NCI-H69 (cell line): ENCODE measurements around the gene PTEN.
A peak's percentile ranks its signal among the peaks of the same experiment; 100 is the strongest.
"Not testable (repeated sequence)": the region's sequence is repeated elsewhere in the genome, so short reads cannot be mapped to it uniquely, and the experiment has no call there.

Source experiments
- DNase-seq: peaks from one replicate; lab custom pipeline; 2025; lab: John Stamatoyannopoulos, UW

PTEN gene

DNA sequence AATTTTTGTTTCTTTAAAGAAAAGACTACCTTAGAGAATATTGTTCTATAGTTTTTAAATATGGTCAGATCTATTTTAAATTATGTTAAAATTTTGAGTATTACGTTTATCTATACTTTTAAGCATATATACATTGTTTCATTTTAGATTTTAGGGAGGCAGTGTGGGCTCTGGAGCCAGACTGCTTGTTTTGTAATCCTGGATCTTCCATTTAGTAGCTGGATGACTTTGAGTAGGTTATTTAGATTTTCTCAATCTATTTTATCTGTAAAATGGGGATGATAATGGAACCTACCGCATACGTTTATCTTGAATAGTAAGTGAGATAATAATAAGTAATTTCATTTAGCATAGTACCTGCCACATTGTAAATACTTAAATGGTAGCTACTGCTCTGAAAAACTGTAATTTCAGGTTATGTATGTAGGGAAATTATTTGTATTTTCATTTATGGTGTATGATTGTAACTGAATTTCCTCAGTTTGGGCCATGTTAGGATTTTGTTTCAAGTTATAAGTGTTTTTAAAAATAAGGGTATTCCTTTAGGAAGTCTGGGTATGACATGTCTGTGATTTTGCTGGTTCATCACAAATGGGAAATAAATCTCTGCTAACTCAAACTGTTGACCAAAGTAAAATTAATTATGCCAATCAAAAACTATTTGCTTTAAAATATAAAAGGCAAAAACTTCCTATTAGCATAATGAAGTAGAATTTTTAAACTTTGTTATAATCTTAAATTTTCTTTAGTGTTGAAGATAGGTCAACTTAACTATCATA, 6.5 kb downstream of the PTEN start:
- no peak for DNase-seq

DNA sequence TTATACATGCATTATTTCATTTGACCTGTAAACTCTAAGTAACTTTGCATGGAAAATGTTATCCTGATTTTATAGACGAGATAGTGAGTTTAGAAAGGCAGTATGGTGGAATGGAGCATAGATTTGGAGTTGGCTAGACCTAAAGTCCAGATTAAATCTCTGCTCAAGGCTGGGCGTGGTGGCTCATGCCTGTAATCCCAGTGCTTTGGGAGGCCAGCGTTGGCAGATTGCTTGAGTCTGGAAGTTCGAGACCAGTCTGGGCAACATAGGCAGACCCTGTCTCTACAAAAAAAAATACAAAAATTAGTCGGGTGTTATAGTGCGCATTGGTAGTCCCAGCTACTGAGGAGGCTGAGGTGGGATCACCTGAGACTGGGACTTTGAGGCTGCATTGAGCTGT, 9.4 kb downstream of the PTEN start:
- DNase-seq, result no peak

DNA sequence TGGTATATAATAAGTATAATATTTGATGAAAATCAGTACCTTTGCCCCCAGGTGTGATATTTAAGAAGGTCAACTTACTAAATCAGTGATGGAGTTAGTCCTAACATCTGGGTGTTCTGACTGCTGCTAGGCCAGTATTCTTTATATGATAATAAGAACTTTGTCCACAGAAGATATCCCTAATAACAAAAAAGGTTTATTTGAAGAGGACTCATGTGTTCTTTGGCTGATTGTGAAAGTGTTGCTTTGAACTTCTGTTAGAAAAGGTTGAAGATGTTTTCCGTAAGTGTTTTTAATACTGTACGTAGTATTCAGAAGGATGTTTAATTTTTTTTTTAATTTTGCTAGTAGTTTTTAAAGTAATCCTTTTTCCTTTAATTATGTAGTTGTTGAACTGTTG, 10.2 kb downstream of the PTEN start:
- DNase-seq, result no peak

GRCh38 chr10:87875929-87876571, 12.6 kb downstream of the PTEN start:
- DNase-seq, result no peak

DNA sequence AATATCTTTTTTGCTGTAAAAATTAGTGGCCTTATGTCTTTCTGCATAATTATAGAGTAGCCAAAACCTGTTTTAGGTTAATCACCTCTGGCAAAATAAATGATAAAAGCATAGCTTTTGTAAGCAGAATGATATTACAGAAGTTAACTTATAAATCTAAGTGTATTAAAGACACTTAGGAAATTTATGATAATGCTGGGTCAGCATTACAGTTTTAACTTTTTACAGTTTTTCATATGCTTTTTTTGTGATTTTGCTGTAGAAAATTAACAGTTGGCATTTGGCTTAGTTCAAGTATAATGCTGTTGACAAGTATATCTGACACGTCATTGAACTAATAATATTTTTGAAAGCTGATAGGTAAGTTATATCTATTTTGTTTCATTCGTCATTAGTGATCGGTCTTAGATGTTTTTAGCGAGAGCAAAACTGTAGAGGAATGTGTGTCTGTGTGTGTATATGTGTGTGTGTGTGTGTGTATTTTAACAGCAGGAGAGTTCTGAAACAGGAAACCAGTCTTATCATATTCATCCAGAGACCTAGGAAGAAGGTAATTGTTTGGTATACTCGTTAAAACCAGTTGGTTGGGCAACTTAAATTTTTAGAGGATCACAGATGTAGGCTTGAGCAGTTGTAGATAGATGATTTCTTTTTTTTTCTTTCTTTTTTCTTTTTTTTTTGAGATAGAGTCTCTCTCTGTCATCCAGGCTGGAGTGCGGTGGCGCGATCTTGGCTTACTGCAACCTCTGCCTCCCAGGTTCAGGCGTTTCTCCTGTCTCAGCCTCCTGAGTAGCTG, 15.4 kb downstream of the PTEN start:
- peak; percentile 8 for DNase-seq

DNA sequence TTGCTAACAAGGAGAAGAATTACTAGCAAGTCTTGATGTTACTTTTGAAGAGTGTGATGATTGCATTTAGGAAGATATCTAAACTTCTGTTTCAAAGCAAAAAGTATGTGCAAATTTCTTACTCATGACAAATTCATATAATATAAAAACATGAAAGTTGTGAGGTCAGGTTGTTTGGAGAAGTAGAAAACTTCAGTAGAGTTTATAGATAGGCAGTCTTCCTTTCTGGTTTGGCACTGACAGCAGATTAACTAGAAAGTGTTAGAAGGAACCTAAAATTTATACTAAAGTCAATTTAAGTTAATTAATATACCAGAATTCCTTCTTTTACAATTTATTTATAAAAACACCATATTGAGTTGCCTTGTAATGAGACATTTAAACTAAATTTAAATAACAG, 16.9 kb downstream of the PTEN start:
- no peak for DNase-seq

DNA sequence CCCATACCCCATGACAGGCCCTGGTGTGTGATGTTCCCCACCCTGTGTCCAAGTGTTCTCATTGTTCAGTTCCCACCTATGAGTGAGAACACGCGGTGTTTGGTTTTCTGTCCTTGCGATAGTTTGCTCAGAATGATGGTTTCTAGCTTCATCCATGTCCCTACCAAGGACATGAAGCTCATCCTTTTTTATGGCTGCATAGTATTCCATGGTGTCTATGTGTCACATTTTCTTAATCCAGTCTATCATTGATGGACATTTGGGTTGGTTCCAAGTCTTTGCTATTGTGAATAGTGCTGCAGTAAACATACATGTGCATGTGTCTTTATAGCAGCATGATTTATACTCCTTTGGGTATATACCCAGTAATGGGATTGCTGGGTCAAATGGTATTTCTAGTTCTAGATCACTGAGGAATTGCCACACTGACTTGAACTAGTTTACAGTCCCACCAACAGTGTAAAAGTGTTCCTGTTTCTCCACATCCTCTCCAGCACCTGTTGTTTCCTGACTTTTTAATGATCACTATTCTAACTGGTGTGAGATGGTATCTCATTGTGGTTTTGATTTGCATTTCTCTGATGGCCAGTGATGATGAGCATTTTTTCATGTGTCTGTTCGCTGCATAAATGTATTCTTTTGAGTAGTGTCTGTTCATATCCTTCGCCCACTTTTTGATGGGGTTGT, 18.1 kb downstream of the PTEN start:
- not testable (repeated sequence) for DNase-seq

DNA sequence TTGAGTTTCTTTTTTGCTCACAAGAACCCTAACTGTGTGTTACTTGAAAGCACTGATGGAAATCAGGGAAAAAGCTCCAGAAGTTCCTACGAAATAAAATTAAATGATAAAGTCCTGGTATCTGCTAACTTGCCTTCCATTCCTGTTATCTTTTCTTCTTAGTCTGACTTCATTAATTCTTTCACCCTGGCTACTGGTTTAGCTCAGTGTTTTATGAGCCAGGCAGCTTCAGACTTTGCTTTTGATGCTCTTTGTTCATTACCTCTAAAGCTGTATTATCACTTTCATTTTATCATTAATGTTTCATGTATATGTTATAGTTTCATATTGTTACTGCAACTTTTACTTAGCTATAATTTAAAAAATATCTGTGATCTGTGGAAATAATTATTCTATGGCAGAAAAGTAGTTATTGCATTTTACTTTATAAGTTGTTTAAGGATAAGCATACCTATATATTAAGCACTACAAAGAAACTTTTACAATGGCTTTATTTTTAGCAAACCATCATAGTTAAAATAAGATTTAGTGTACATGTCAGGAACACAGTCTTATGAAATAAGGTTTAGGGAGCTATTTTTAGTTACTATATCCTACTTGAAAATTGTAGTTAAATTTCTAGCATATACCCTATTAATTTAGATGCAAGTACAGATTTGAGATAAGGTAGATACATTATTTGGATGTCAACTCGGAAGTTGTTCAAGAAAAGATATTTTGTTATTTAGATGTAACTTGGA, 19.3 kb downstream of the PTEN start:
- no peak for DNase-seq

DNA sequence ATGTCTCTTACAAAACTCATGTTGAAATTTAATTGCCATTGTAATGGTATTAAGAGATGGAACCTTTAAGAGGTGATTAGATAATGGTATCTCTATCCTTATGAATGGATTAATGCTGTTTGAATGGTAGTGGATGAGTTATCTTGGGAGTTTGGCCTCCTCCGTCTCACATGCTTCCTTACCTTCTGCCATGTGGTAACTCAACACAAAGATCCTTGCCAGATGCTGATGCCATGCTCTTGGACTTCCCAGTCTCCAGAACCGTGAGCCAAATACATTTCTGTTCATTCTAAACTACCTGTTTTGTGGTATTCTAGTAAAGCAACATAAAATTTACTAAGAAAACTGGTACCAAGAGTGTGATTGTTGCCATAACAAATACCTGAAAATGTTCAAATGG, 23.2 kb downstream of the PTEN start:
- DNase-seq, result no peak

DNA sequence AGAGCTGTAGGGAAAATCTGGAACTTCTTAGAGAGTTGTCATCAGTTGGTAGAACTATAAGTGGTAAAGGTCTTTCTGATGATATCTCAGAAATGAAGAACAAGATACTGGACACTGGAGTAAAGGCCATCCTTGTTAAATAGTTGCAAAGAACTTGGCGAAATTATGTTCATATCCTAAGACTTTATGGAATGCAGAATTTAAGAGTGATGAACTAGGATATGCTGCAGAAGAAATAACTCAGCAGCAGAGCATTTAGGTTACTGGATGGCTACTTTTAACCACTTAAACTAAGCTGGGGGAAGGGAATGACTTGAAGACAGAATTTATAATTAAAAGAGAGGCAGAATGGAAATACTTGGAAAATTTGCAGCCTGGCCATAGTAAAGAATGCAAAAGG, 23.7 kb downstream of the PTEN start:
- no peak for DNase-seq

DNA sequence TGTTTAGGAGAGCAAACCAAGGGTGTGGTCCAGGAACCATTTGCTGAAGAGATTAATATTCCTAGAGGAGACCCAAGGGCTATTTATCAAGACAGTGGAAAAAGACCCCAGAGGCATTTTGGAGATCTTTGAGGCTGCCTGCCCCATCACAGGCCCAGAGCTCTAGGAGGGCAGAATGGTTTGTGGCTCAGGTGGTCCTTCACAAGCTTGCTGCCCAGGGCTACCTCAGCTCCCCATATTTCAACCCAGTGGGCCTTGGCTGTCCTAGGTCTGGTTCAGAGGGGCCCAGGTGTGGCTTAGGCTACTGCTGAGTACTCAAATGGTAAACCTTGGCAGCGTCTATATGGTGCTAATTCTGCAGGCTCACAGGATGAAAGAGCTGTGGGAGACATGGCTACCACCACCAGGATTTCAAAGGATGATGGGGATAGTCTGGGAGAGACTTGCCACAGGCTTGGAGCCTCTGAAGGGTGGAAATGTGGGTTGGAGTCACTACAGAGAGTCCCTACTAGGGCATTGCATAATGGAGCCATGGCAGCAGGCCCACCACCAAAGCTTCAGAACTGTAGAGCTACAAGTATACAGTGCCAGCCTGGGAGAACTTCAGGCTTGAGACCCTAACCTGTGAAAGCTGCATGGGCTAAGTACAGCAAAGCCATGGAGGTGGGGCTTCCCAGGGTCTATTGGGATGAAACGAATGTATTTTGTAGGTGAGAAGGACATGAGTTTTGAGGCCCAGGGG, 24.3 kb downstream of the PTEN start:
- no peak for DNase-seq

DNA sequence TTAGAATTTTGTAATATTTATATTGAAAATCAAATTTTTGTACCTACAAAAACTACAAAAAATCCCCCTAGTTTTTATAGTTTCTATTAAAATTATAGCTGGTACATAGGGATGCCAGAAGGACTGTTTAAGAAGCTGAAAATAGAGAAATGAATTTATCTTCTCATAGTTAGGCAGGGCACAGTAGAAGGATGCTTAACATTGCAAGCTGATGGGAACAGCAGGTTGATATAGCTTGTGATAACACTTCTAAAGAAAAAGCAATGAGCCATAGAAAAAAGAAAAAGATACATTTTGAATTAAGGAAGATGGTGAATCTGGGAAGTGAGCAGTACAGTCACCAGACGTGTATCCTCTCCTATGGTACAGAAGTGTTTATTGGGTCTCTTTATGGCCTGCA, 32.0 kb downstream of the PTEN start:
- no peak for DNase-seq

DNA sequence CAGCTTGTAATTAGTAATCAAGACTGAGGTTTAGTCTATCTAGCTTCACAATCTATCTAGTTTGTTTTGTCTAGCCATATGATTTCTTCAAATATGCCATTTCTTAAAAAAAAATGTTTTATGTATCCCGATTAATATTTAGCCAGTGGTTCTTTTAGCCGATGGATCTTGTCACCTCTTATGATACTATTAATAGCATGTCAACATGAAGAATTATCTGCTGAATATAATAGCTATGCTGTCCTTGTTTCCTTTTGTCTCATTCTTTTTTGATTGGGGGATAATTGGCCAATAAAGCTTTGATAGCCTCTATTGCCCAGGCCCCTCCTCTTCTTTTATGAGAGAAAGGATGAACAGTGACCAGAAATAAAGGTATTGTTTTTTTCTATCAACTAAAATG, 32.8 kb downstream of the PTEN start:
- no peak for DNase-seq

GRCh38 chr10:87897957-87898356, 34.5 kb downstream of the PTEN start:
- DNase-seq, result not testable (repeated sequence)

GRCh38 chr10:87903396-87903795, 40.0 kb downstream of the PTEN start:
- DNase-seq, result not testable (repeated sequence)

- DNase-seq, result peak; percentile 6
These were observed 49.9 kb downstream of the PTEN start for GRCh38 chr10:87913156-87913921.

GRCh38 chr10:87915406-87915805, 52.0 kb downstream of the PTEN start:
- DNase-seq, result no peak

GRCh38 chr10:87915989-87916388, 52.6 kb downstream of the PTEN start:
- no peak for DNase-seq

GRCh38 chr10:87916515-87916914, 53.1 kb downstream of the PTEN start:
- no peak for DNase-seq

DNA sequence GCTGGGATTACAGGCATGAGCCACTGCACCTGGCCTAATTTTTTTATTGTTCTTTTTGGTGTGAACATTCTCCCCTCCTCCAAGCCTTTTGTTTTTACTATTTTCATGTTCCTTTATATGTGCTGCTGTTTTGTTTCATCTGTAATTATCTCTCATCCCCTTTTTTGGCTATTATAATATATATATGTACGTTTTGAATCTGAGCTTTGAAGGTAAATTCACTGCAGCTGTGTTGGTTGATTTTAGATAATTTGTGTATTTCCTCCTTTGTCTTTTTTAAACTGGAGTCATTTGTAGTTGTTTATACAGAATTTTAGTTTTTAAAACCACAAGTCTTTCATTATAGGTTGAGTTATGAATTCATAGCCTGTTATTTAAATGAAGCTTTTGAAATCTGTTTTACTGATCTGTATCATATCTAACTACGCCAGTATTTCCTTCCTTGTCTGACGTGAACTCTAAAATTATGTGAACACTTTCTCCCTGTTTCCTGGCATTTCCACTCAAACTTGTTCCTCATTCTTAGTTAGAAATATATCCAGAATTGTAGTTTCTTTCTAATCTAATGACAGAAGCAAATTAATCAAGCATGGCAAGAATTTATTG, 54.9 kb downstream of the PTEN start:
- DNase-seq, result peak; percentile 9
